ENCODE measurements around the gene GBP6. TPM values are rescaled to one million over a fixed set of nuclear protein-coding genes. Genes with fewer than 3 reads are reported as not detected.

GBP6 gene
- total RNA-seq, 1 donor from 2014 or later = not detected

DNA sequence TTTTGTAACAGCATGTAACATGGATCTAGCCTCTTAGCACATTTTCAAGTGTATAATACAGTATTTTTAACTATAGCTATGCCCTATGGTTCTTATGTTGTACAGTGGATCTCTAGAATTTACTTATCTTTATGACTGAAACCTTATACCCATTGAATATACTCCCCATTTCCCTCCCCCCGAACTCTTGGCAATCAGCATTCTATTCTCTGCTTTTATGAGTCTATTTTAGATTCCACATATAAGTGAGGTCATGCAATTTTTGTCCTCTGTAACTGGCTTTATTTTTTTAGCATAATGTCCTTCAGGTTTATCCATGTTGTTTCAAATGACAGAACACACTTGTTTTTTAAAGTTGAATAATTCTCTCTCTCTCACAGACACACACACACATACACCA, 3.1 kb upstream of the GBP6 start:
- peaks cover 6% of the 10 kb centered on the region for H3K4me1 Mint-ChIP-seq
- H3K27ac Mint-ChIP-seq (ENCODE audit: unreplicated experiment) = no peak overlapping the region
- H3K36me3 Mint-ChIP-seq (ENCODE audit: low read depth) = no peaks in the 10 kb centered on the region
- H3K27me3 Mint-ChIP-seq (ENCODE audit: low read depth) = peaks cover 16% of the 10 kb centered on the region
- DNase-seq (ENCODE audit: low read depth, low spot score) = no peak
- H3K9me3 Mint-ChIP-seq = no peaks in the 10 kb centered on the region
- TF ChIP-seq, protein P1, sequence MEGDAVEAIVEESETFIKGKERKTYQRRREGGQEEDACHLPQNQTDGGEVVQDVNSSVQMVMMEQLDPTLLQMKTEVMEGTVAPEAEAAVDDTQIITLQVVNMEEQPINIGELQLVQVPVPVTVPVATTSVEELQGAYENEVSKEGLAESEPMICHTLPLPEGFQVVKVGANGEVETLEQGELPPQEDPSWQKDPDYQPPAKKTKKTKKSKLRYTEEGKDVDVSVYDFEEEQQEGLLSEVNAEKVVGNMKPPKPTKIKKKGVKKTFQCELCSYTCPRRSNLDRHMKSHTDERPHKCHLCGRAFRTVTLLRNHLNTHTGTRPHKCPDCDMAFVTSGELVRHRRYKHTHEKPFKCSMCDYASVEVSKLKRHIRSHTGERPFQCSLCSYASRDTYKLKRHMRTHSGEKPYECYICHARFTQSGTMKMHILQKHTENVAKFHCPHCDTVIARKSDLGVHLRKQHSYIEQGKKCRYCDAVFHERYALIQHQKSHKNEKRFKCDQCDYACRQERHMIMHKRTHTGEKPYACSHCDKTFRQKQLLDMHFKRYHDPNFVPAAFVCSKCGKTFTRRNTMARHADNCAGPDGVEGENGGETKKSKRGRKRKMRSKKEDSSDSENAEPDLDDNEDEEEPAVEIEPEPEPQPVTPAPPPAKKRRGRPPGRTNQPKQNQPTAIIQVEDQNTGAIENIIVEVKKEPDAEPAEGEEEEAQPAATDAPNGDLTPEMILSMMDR (conservative IDR thresholded peaks at IDR 0.05) = no peak
- no peak overlapping the region for H3K4me3 Mint-ChIP-seq

- Mint-ChIP-seq H3K4me1 (peaks cover 6% of the 10 kb centered on the region), H3K9me3 (no peaks in the 10 kb centered on the region), H3K36me3 (ENCODE audit: low read depth) (no peaks in the 10 kb centered on the region), H3K4me3 (no peak overlapping the region), H3K27me3 (ENCODE audit: low read depth) (peaks cover 16% of the 10 kb centered on the region), H3K27ac (ENCODE audit: unreplicated experiment) (no peak overlapping the region)
- DNase-seq (ENCODE audit: low read depth, low spot score) = no peak
- TF ChIP-seq, protein P1 (conservative IDR thresholded peaks at IDR 0.05) = no peak
These were observed 2.2 kb upstream of the GBP6 start for GRCh38 chr1:89361681-89362080.

DNA sequence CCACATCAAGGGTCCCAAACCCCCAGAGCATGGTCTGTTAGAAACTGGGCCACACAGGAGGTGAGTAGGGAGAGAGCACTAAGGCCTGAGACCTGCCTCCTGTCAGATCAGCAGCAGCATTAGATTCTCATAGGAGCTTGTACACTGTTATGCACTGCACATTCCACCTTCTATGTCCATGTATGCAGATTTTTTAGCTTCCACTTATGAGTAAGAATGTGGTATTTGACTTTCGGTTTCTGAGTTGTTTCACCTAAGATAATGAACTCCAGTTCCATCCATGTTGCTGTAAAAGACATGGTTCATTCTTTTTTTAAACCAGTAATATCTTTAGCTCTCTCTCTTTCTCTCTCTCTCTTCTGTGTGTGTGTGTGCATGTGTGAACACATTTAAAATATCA, 663 bp upstream of the GBP6 start:
- TF ChIP-seq, protein P1 (conservative IDR thresholded peaks at IDR 0.05) = no peak
- Mint-ChIP-seq H3K4me3 (no peak overlapping the region), H3K27ac (ENCODE audit: unreplicated experiment) (no peak overlapping the region), H3K36me3 (ENCODE audit: low read depth) (no peaks in the 10 kb centered on the region), H3K9me3 (no peaks in the 10 kb centered on the region), H3K4me1 (peaks cover 6% of the 10 kb centered on the region), H3K27me3 (ENCODE audit: low read depth) (peaks cover 13% of the 10 kb centered on the region)
- no peak for DNase-seq (ENCODE audit: low read depth, low spot score)

DNA sequence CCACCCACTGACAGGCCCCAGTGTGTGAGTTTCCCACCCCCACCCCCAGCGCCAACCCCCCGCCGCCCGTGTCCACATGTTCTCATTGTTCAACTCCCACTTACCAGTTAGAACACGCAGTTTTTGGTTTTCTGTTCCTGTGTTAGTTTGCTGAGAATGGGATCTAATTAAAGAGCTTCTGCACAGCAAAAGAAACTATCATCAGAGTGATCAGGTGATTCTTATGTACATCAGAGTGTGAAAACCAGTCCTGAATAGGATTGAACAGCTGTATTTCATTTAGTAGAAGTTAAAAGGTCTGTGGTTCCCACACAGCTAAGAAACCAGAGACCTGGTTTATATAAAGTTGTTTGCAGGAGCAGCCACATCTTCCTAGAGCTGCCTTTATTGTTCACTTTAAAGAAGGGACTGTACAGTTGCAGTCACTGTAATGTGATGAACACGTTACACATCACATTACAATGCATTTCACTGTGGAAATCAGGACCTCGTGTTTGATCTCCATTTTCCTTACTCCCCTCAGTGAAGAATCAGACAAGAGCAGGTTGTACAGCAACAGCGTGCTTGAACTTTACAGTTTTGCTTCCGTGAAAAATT, 1.2 kb downstream of the GBP6 start:
- H3K4me1 Mint-ChIP-seq = peaks cover 6% of the 10 kb centered on the region
- peaks cover 12% of the 10 kb centered on the region for H3K27me3 Mint-ChIP-seq (ENCODE audit: low read depth)

GRCh38 chr1:89367221-89367620, 3.4 kb downstream of the GBP6 start:
- Mint-ChIP-seq H3K4me3 (no peak overlapping the region), H3K4me1 (peaks cover 6% of the 10 kb centered on the region), H3K36me3 (ENCODE audit: low read depth) (no peaks in the 10 kb centered on the region), H3K27ac (ENCODE audit: unreplicated experiment) (no peak overlapping the region), H3K9me3 (no peaks in the 10 kb centered on the region), H3K27me3 (ENCODE audit: low read depth) (no peaks in the 10 kb centered on the region)
- DNase-seq (ENCODE audit: low read depth, low spot score) = no peak
- TF ChIP-seq, protein P1 (conservative IDR thresholded peaks at IDR 0.05) = no peak

More for the DNA sequence above, 1.2 kb downstream of the GBP6 start:
- H3K36me3 Mint-ChIP-seq (ENCODE audit: low read depth) = no peaks in the 10 kb centered on the region
- no peak for DNase-seq (ENCODE audit: low read depth, low spot score)
- H3K9me3 Mint-ChIP-seq = no peaks in the 10 kb centered on the region
- H3K27ac Mint-ChIP-seq (ENCODE audit: unreplicated experiment) = no peak overlapping the region
- TF ChIP-seq, protein P1 (conservative IDR thresholded peaks at IDR 0.05) = no peak
- H3K4me3 Mint-ChIP-seq = no peak overlapping the region
